HG03039 (cell line): ENCODE measurements around the gene OSBP.

Source experiments
- ATAC-seq: cut with Tn5 transposase; IDR thresholded peaks from one replicate; pipeline ENCODE4 v1.9.1; 2021; ENCODE audit warnings: mild to moderate bottlenecking, moderate library complexity; ENCODE audit not compliant: unreplicated experiment

OSBP gene

GRCh38 chr11:59610289-59610688 lies 5.3 kb downstream of the OSBP start:
- no peak for ATAC-seq

- ATAC-seq, result no peak
Observed at GRCh38 chr11:59607703-59608454, 7.7 kb downstream of the OSBP start.

GRCh38 chr11:59602432-59602831 lies 13.1 kb downstream of the OSBP start:
- no peak for ATAC-seq

GRCh38 chr11:59601788-59602187 lies 13.8 kb downstream of the OSBP start:
- no peak for ATAC-seq

- no peak for ATAC-seq
Observed at GRCh38 chr11:59600636-59601035, 14.9 kb downstream of the OSBP start.

GRCh38 chr11:59600234-59600633 lies 15.3 kb downstream of the OSBP start:
- ATAC-seq, result no peak

- ATAC-seq, result no peak
Observed at GRCh38 chr11:59598961-59599360, 16.6 kb downstream of the OSBP start.

- no peak for ATAC-seq
Observed at GRCh38 chr11:59584294-59584693, 31.3 kb downstream of the OSBP start.

- ATAC-seq, result no peak
Observed at GRCh38 chr11:59582006-59582405, 33.6 kb downstream of the OSBP start.

- ATAC-seq, result no peak
Observed at GRCh38 chr11:59578369-59578768, 37.2 kb downstream of the OSBP start.

- ATAC-seq, result no peak
Observed at GRCh38 chr11:59575505-59575904, 40.1 kb downstream of the OSBP start.

- ATAC-seq, result no peak
Observed at GRCh38 chr11:59574932-59575502, 40.6 kb downstream of the OSBP start.

GRCh38 chr11:59574467-59574866 lies 41.1 kb downstream of the OSBP start:
- ATAC-seq, result no peak

GRCh38 chr11:59573216-59573615 lies 42.4 kb downstream of the OSBP start:
- ATAC-seq, result no peak

- ATAC-seq, result no peak
Observed at GRCh38 chr11:59572091-59572490, 43.5 kb downstream of the OSBP start.

- ATAC-seq, result no peak
Observed at GRCh38 chr11:59562292-59562691, 53.3 kb downstream of the OSBP start.

GRCh38 chr11:59560702-59561473 lies 54.7 kb downstream of the OSBP start:
- peak; percentile 37 for ATAC-seq

- ATAC-seq, result peak; percentile 28
Observed at GRCh38 chr11:59560290-59560701, 55.3 kb downstream of the OSBP start.

- no peak for ATAC-seq
Observed at GRCh38 chr11:59559886-59560285, 55.7 kb downstream of the OSBP start.

- ATAC-seq, result no peak
Observed at GRCh38 chr11:59558270-59558643, 57.3 kb downstream of the OSBP start.

- ATAC-seq, result no peak
Observed at GRCh38 chr11:59556917-59557348, 58.6 kb downstream of the OSBP start.
